HG02938 (cell line): ENCODE measurements around the gene FMO5.
"Not testable (repeated sequence)": the region's sequence is repeated elsewhere in the genome, so short reads cannot be mapped to it uniquely, and the experiment has no call there.

Experiments used
- ATAC-seq: cut with Tn5 transposase; IDR thresholded peaks from one replicate; pipeline ENCODE4 v1.9.1; 2021; ENCODE audit warnings: mild to moderate bottlenecking, moderate library complexity; ENCODE audit not compliant: unreplicated experiment

The FMO5 gene

DNA sequence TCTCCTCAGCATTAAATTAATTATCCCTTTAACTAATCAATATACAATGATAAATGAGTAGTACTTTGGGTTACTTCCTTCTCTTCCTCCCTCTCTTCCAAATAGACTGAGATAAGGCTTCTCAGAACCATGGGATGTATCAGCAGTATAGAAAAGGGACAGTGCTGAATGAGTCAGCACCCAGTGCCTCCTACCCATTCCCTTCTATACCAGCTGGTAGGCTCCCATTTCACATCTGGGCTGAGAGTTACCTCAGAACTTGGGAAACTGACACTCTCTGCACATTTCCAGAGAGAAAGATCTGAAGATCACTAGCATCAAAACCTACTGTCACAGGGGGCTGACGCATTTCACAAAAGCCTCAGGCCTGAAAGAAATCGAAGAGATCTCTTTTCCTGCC, 68.0 kb downstream of the FMO5 start:
- not testable (repeated sequence) for ATAC-seq

- ATAC-seq: no peak
These were observed 68.5 kb downstream of the FMO5 start for GRCh38 chr1:147156642-147157041.

- ATAC-seq: no peak
These were observed 72.4 kb downstream of the FMO5 start for GRCh38 chr1:147152772-147153171.

DNA sequence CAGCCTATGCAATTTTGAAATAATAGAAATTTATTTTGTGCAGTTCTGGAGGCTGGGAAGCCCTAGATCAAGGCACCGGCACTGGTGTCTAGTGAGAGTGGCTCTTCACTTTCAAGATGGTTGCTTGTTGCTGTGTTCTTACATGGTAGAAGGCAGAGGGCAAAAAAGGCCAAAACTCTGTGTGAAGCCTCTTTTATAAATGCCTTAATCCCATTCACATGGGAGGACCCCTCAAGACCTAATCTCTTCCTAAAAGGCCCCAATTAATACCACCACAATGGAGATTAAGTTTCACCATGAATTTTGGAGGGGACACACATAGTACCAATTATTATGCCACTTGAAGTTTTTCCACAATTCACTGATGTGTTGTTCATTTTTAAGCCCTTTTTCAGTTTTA, 73.9 kb downstream of the FMO5 start:
- no peak for ATAC-seq

GRCh38 chr1:147142886-147143285, 82.3 kb downstream of the FMO5 start:
- no peak for ATAC-seq
